NCI-H146 (cell line): ENCODE data around the gene MTARC2.
"Not testable (repeated sequence)": the region's sequence is repeated elsewhere in the genome, so short reads cannot be mapped to it uniquely, and the experiment has no call there.

ENCODE experiments used
- DNase-seq: peaks from one replicate; lab custom pipeline; 2025; lab: John Stamatoyannopoulos, UW

MTARC2 gene

DNA sequence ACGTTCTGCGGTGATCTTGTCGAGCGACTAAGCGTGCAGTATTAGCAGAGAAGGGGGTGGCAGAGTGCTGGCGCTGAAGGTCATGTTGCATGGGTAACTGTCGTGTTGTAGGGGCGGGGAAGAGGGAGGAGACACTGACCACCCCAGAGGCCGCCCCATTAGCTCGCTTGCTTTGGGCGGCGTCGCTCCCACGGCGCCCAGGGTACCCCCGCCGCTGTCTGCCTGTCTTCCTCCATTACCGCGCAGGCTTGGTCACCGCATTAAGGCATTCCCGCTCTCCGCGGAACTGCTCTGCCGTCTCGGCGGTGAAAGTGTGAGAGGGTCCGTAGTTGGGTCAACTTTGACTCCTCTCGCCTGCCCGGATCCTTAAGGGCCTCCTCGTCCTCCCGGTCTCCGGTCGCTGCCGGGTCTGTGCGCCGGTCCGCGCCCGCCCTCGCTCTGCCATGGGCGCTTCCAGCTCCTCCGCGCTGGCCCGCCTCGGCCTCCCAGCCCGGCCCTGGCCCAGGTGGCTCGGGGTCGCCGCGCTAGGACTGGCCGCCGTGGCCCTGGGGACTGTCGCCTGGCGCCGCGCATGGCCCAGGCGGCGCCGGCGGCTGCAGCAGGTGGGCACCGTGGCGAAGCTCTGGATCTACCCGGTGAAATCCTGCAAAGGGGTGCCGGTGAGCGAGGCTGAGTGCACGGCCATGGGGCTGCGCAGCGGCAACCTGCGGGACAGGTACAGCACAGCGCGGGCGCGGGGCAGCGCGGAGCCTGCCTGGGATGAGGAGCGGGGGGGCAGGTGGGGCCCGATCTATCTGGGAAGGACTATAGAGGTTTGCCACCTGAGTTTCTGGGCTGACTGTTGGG, at the start of gene MTARC2:
Gene MTARC2, plus strand, starts transcription at position 234 of the 846 bp plus-strand sequence. Its CDS starts 210 bp downstream, at position 444.
- DNase-seq = peak; percentile 69

DNA sequence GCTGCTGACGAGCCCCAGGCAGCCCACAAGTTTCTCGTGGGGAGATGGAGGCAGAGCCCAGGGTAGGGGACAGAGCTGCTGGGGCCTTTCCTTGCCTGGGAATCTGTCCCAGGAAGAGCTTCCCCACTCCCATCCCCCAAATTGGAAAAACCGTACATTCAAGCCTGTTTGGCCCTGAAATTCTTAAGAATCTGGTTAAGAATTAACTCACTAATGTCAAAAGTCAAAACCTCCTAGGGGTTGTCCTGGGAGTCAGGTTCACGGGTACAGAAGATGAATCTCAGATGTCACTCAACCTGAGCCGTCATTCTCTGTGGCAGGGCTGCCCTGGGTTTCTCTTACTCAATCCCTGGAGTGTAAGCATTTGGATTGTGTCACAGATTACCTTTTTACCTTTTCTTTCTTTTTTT, 49.5 kb upstream of the MTARC2 start:
- no peak for DNase-seq

DNA sequence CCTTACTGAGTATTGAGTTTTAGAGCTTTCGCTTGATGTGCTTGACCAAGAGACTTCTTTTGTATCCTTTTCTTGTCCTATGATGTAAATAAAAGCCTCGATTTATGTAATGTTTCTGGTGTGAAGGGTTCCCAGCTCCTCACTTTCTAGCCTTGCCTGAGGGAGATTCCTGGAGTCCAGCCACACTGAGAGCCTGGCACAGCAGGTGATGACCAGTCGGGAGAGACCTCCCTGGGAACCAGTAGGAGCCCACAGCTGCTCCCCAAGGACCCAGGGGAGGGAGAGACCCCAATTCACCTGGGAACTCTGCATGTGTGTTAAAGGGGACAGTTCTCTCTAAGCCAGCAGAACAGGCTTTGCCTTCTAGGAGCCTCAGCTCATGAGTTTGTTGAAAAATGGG, 49.1 kb upstream of the MTARC2 start:
- no peak for DNase-seq

DNA sequence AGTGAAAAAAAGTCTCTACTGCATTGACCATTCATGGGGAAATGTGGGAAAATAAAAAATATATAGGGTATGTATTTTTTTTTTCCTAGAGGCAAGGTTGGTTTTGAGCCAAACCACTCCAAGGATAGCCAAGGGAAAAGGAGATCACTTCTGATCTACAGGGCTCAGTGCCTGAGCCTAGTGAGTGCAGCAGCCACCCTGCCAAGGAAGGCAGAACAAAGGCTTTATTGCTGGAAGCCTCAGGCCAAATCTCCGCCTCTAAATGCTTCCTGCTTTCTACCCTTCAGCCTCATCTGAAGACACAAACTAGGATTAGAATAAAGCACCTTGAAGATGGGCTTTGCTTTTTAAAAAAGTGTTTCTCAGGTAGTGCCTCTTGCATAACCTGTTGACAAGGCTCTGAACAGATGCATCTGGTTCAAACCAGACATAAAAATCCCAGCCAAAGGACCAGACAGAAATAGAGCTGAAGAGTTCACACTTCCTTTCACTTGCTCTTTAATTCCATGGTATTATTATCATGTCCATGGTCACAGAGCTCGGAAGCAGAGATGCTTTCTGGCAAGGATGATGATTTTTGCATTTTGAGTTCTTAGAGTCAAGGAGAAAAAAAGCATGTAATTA, 47.5 kb upstream of the MTARC2 start:
- DNase-seq = no peak

DNA sequence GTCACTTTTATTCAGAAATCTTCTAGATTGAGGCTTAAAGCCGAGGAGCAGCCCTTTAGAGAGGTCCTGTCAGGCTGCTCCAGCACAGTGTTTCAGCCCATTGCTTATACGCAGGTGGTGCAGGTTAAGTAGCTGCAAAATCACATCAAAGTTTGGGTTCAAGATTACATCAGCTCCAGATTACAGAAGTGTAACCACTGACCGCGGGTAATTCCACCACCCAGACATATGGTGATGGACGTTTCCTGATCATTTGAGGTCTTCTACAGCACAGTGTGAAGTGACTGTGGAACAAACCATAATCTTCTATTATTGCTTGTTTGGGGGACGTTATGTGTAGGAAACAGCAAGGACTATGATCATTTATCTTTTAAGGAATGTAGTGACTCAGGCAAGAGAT, 46.1 kb upstream of the MTARC2 start:
- no peak for DNase-seq

DNA sequence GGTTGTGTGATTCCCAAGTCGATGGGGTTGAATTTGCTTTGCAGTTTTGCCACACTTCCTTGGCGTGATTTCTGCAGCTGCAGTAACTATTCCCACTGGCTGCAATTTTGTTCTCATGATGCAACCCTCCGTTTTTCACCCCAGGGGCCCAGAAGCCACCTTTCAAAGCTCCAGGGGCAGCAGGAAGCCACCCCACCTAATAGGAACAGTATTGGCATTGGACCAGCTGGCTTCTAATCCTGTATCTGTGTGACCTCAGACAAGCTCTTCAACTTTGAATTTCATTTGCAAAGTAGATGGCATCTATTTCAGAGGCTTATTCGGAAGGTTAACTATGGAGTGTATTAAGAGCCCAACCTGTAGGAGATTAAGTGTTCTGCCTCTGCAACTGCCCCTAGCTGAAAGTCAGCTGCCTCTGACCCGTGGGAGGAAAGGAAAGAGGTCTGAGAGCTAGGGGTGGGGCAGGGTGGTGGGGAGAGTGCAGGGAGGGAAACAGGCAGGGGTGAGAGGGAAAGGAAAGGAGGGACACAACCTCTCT, 45.3 kb upstream of the MTARC2 start:
- DNase-seq = no peak

DNA sequence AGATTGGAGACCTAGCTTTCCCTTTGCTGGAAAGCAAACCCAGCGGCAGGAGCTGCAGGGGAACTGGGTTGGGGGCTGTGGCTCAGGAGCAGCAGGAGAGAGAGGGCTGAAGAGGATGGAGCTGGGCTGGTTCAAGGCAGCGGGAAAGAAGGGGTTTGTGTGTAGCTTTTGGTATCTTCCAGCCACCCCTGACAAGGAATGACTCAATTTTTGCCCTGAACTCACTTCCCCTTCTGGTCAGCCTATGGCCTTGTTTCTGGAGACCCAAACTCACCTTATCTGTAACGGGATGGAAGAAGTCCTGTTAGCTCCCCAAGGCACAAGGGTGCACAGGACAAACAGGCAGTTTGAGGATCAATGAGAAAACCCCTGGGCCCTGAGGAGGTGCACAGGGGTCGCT, 44.8 kb upstream of the MTARC2 start:
- DNase-seq = no peak

DNA sequence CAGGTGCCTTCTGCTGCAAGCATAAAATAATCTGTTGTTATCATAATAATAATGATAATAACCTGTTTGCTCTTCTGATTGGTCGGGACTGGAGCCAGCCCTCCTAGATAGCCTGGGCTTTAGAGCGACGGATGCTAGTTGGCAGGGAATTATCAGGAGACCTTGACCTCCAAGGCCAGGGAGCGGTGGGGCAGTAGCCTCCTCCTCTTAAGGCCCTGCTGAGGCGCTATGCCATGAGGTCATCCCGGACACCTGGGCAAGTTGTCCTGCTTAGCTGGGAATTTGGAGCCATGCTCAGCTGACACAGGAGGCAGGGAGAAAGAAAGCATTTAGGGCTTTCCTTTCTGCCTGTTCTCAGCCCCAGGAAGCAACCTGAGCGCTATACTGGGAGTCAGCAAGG, 42.3 kb upstream of the MTARC2 start:
- no peak for DNase-seq

DNA sequence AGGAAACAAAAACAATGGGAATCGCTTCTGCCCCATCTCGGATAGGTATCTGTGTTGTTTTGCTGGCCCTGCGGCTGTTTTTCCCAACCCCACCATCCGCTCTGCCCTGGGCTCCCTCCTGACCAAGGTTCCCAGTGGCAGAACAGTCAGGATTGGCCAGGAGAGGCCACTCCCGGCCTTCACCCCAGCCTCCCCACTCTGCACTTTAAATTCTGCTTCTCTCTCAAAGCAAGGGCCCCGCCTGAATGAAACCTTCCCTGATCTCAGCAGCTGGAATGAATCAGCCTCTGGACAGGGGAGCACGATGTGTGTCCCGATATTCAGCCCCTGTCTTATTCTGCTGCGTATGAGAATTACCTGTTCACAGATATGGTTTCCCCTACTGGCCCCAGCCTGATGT, 41.6 kb upstream of the MTARC2 start:
- no peak for DNase-seq

DNA sequence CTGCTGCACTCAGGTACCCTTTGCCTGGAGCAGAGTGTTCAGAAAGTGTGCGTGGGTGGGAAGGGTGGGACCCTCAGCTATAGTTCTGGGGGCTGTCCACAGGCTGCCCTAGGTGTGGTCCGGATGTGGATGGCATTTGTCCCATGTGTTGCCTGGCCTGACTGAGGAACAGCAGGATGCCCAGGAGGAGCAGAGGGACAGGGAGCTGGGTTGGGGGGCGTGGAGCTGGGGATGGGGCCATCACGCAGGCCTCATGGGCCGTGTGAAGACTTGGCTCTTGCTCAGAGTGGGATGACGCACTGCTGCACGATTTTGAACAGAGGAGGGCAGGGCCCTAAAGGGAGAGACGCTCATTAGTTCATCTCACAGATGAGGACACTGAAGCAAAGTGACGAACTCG, 41.0 kb upstream of the MTARC2 start:
- no peak for DNase-seq

DNA sequence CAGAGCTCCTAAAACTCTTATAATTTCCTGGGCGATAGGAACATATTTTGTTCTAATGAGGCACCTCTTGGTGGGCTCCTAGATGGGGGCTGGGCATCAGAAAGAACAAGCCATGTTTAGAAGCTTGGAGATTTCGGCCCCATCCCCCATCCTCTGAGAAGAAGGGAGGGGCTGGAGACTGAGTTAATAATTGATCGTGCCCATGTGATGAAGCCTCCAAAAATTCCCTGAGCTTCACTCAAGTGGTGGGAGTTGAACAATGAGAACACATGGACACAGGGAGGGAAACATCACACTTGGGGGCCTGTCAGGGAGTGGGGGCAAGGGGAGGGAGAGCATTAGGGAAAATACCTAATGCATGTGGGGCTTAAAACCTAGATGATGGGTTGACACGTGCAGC, 39.9 kb upstream of the MTARC2 start:
- DNase-seq = no peak

DNA sequence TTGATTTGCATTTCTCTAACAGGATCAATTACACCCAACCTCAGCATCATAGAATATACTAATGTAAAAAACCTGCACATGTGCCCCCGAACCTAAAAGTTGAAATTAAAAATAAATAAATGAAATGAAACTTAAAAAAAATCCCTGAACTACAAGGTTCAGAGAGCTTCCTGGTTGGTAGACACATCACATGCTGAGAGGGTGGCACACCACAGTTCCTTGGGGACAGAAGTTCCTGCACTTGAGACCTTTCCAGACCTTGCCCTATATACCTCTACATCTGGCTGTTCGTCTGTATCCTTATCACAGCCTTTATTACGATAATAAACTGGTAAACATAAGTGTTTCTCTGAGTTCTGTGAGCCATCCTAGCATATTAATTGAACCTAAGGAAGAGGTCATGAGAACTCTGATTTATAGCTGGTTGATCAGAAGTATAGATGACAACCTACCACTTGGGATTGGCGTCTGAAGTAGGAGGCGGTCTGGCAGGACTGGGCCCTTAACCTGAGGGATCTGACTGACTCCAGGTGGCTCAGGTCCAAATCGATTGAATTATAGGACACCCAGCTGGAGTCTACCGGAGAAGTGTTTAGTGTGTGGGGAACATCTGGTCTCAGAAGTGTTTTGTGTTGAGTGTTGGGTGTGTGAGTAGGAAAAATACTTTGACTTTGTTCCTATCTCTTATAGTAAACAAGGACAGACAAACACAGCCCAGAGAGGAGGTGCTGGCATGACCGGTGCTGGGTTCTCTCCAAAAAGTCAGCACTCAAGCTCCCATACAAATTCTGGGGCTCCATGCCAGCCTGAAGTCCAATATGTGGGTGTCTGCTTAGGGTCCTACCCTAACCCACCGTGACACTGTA, 39.0 kb upstream of the MTARC2 start:
- DNase-seq = no peak

DNA sequence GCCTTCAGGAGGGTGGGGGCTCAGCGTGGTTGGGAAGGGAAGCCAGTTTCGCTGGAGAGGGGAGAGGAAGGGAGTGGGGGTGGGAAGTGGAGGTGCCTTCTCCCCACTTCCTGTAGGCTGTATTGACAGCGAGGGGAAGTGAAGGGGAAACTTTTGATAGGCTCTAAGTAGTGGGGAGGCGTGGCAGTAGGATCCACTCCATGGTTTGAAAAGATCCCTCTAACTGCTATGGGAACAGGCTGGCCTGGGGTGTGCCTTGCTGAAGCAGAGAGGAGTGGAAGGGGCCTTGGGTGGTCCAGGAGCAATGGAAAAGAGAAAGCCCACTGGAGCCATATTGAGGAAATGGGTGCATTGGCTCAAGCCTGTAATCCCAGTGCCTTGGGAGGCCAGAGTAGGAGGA, 37.8 kb upstream of the MTARC2 start:
- DNase-seq = no peak

DNA sequence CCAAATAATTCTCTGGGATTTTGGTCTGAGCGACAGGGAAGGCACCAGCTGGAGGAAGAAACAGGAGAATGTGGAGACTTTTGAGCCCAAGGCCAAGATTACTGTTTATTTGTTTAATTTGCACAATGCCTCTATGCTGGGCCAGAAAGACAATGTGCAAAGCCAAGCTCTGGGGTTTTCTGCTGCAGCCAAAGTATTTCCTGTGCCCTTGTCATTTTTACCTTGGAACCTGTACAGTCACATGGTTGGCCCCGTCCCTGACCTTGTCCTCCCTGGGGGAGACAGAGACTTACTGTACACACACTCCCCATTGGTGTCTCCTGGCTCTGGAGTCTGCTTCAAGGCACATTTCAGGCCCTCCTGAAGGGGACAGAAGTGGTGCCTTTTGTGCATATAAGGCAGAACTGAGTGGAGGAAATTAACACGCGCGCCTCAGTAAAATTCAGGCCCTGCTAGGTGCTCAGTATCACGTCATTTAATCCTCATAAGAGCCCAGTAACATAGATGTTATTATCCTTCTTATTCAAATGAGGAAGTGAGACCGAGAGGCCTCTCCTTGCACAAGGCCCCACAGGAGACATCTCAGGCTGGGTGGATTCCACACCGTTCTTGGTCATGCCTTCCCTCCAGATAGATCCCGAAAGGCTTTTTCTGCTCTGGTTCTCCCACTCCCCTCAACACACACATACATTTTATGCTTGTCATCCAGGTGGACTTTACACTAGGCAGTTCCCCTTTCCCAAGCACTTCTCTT, 36.9 kb upstream of the MTARC2 start:
- DNase-seq = no peak

DNA sequence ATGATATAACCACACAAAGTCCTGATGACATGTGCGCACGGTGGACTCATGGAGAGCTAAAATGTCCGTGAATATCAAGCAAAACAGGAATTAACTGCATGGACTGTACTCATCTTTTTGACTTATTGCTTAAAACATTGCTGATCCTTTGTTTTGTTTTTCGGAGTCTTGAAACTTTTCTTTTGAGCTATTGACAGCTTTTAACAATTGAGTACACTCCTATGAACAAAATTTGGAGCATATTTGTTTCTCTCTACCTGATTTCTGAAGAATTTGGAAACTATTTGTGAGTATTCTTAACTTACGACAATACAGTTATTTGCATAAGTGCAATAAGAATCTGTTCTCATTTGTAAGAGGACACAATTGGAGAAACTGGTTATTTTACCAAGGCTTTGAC, 32.1 kb upstream of the MTARC2 start:
- not testable (repeated sequence) for DNase-seq

DNA sequence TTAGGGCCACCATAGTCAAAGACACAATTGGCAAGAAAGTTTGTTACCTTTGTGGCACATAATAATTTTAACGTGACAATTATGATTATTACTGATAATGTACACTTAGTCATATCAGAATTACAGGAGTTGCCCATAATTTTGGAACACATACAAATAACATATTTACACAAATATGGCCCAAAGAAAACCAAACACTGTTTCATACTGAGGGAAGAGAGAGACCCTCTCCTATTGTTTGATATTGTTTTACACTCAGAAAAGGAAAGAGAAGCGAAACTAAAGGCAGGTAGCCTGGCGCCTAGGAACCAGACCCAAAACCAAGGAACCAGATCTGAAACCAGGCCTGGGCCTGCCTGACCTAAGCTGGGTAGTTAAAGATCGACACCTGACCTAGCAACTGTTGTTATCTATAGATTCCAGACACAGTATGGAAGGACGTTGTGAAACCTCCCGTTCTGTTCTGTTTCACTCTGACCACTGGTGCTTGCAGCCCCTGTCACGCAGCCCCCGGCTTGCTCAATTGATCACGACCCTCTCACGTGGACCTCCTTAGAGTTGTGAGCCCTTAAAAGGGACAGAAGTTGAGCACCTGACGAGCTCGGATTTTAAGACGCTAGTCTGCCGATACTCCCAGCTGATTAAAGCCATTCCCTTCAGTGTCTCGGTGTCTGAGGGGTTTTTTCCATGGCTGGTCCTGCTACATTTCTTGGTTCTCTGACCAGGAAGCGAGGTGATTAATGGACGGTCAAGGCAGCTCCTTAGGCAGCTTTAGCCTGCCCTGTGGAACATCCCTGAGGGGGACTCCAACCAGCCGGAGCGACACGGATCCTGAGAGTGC, 30.1 kb upstream of the MTARC2 start:
- DNase-seq = no peak

DNA sequence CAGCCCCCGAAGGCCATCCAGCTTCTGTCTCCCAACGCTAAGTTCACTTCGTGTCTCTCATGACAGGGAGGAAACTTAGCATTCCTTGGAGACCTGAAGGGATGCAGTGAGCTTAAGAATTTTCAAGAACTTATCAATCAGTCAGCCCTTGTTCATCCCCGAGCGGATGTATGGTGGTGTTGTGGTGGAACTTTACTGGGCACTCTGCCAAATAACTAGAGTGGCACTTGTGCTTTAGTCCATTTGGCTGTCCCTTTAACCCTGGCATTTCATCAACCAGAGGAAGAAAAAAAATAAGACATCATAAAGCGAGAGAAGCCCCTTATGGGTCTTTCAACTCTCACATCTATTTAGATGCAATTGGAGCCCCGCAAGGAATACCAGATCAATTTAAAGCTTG, 26.9 kb upstream of the MTARC2 start:
- DNase-seq = not testable (repeated sequence)

DNA sequence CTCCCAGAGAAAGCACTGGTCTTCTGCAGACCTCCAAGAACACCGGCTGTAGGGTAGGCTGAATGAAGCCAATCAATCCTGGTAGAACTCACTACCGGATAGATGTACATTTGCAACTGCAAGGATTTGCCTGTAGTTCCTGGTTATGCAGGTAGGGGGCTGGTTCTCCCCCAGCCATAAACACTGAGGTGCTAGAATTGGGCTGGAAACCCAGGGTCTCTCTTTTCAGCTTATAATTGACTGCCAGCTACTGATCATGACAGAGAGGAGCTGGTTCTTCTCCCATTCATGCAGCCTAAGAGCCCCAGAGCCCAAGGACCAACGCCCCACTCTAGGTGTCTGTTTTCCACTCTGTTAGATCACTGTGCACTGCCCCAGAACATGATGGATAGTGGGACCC, 21.5 kb upstream of the MTARC2 start:
- no peak for DNase-seq

DNA sequence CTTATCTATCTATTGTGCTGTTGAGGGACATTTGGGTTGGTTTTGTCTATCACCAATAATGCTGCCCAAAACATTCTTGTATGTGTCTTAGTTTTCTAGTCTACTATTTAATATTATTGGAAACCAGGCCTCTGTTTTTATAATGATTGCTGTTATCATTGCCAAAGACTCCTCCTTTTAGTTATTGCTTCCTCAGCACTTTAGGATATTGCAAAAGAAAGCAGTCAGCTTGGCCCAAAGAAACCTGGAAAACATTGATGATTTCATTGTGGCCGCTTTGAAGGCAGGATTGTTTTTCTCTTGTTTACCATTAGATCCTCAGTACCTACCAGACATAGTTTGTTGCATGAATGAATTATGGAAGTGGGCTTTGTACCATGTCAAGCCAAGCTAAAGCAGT, 20.6 kb upstream of the MTARC2 start:
- DNase-seq = no peak

DNA sequence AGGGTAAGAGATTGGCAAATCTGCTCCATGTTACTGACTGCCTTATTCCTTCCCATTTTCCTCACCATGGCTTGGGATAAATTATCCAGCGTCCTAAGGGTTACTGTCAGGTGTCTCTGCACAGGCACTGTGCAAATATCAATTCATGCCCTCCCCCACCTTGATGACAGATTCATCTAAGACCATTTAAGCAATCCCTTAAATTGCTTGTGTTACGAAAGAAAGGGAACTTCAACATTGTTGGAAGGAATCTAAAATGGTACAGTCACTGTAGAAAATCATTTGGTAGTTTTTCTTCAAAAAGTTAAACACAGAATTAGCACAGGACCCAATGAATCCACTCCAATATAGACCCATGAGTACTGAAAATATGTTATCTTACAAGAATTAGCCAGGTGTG, 17.6 kb upstream of the MTARC2 start:
- no peak for DNase-seq

DNA sequence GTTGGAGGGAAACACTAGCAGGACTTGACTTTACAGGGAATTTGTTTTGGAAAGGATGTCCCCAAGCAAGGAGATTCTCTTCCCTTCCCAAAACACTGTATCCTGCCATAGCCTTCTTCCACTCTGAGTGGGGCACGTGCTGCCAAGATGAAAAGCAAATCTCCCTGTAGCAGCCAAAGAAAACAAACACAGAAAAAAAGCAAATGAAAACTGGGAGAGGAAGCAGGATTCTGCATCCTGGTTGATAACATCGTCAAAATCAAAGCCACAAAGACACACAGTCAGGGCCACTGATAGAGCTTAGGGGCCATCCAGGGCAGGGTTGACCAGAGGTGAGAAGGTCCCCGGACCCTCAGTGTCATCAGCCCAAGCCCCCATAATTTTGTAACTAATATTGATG, 16.0 kb upstream of the MTARC2 start:
- DNase-seq = no peak
